Endodermal cell (in vitro differentiated cells): ENCODE data around the gene TPR. TPM values are rescaled to one million over a fixed set of nuclear protein-coding genes. Genes with fewer than 3 reads are reported as not detected.

Experiments used
- DNase-seq: peaks from one replicate; pipeline ENCODE4 v3.0.0-alpha.2; 2017
- H3K27ac ChIP-seq: 2 replicates; pipeline ENCODE4 v1.5.1; 2013; ENCODE audit warnings: mild to moderate bottlenecking, low read depth, low read length, moderate library complexity
- H3K27me3 ChIP-seq: 2 replicates; pipeline ENCODE4 v1.6.1; 2013; ENCODE audit warnings: mild to moderate bottlenecking, low read length, moderate library complexity; ENCODE audit not compliant: insufficient read depth, control insufficient read depth, poor library complexity, severe bottlenecking
- H3K36me3 ChIP-seq: 2 replicates; pipeline ENCODE4 v1.7.0; 2013; ENCODE audit warnings: mild to moderate bottlenecking, low read length, moderate library complexity; ENCODE audit not compliant: control insufficient read depth, insufficient read depth
- H3K4me1 ChIP-seq: one replicate; pipeline ENCODE4 v1.7.0; 2013; ENCODE audit warnings: low read length; ENCODE audit not compliant: control insufficient read depth, insufficient read depth
- H3K4me3 ChIP-seq: 2 replicates; pipeline ENCODE4 v1.5.1; 2013; ENCODE audit warnings: mild to moderate bottlenecking, low read length, moderate library complexity
- H3K9ac ChIP-seq: 2 replicates; pipeline ENCODE4 v1.6.1; 2013; ENCODE audit warnings: mild to moderate bottlenecking, low read length, moderate library complexity; ENCODE audit not compliant: poor library complexity, severe bottlenecking; ENCODE audit errors: extremely low read depth
- H3K9me3 ChIP-seq: 2 replicates; pipeline ENCODE4 v1.6.1; 2013; ENCODE audit warnings: mild to moderate bottlenecking, low read length, moderate library complexity; ENCODE audit not compliant: control insufficient read depth
- H3K27ac Mint-ChIP-seq: 2 replicates; pipeline ENCODE4 v1.8.0; 2020; ENCODE audit warnings: mixed read lengths
- H3K27me3 Mint-ChIP-seq: 2 replicates; pipeline ENCODE4 v1.8.0; 2021; ENCODE audit warnings: mild to moderate bottlenecking, mixed read lengths; ENCODE audit not compliant: insufficient read depth
- H3K36me3 Mint-ChIP-seq: 2 replicates; pipeline ENCODE4 v1.8.0; 2020; ENCODE audit warnings: low read depth, mixed read lengths
- H3K4me1 Mint-ChIP-seq: 2 replicates; pipeline ENCODE4 v1.8.0; 2020; ENCODE audit warnings: mixed read lengths
- H3K4me3 Mint-ChIP-seq: 2 replicates; pipeline ENCODE4 v1.8.0; 2020; ENCODE audit warnings: mild to moderate bottlenecking, moderate library complexity, mixed read lengths
- H3K9me3 Mint-ChIP-seq: 2 replicates; pipeline ENCODE4 v1.8.0; 2020; ENCODE audit warnings: mild to moderate bottlenecking, mixed read lengths
- CTCF ChIP-seq: fragments of 200-600 bp; sonication (generic); conservative IDR thresholded peaks from 2 replicates; pipeline ENCODE4 v1.5.0; 2021; ENCODE audit warnings: antibody characterized with exemption, mild to moderate bottlenecking
- WGBS, 2 experiments: methylation state at CpG; one replicate each; pipeline versions ENCODE4 v1.1.5 to v1.1.7; 2013; ENCODE audit warnings: missing lambda C conversion rate in 2 of 2, mixed read lengths in 1 of 2; ENCODE audit not compliant: insufficient coverage in 1 of 2, insufficient read length in 1 of 2; 5-methylcytosine and 5-hydroxymethylcytosine counted together
- total RNA-seq, 2 donors: library from RNA; stranded (reverse); fragmentation: NEBNext Ultra II Directional in 1 of 2; extraction: Animal tissue kit (Norgen Biotek cat#: 25700) in 1 of 2; gene quantifications; 2 replicates in 1 of 2; 3 replicates in 1 of 2; pipeline ENCODE4 v1.2.1, GENCODE V29; 2021

The TPR gene
- total RNA-seq, 2 donors from 2014 or later = 120 to 124 TPM

DNA sequence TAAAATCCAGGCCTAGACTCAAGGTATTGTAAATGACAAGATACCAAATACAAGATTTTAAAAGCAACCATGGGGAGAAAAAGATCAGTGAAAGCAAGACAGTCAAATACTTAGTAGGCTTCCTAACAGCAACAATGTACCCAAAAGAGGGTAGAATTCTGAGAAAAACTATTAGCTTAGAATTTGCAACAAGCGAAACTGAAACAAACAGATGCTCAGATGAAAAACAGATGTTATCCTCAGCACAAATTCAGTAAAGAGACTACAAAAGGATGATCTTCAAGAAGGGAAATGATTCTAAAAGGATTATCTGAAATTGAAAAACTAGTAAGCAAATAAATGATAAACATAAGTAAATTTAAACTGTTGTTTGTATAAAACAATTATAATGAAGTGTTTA, 45.9 kb upstream of the TPR start:
- Histone ChIP-seq H3K4me3 (no peak overlapping the region), H3K4me1 (no peaks in the 10 kb centered on the region), H3K27ac (no peak overlapping the region), H3K9ac (no peak overlapping the region), H3K27me3 (no peaks in the 10 kb centered on the region), H3K9me3 (no peaks in the 10 kb centered on the region), H3K36me3 (peaks cover 34% of the 10 kb centered on the region)
- TF ChIP-seq CTCF = no peak
- no peaks in the 10 kb centered on the region for H3K27me3 Mint-ChIP-seq
- 91% methylated on average over 1 of the region's 1 CpG; no CpG with 5 or more reads in 1 of the 2 experiments for WGBS, 2 experiments
- H3K4me1 Mint-ChIP-seq = no peaks in the 10 kb centered on the region
- DNase-seq = no peak
- no peak overlapping the region for H3K4me3 Mint-ChIP-seq
- no peaks in the 10 kb centered on the region for H3K9me3 Mint-ChIP-seq
- peak overlapping the region; percentile 18 for H3K27ac Mint-ChIP-seq
- H3K36me3 Mint-ChIP-seq = peaks cover 16% of the 10 kb centered on the region

DNA sequence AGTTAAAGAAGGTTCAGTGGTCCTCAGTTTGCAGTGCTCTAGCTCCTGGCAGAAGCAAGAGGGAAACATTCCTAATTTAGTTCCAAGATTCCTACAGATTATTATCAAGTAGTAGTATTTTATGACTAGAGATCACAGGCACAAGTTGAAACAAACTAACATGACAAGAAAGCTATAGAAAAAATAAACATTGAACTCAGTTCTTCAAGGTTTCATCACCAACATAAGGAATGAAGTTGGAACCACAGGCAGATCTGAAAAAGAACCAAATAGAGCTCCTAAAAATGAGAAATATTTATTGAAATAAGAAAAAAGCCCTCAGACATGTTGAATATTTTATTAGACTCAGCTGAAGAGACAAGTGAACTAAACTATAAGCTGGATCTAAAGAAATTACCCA, 45.3 kb upstream of the TPR start:
- no peak for DNase-seq
- Histone ChIP-seq H3K27me3 (no peaks in the 10 kb centered on the region), H3K9ac (no peak overlapping the region), H3K4me3 (no peak overlapping the region), H3K36me3 (peaks cover 40% of the 10 kb centered on the region), H3K27ac (no peak overlapping the region), H3K4me1 (no peaks in the 10 kb centered on the region), H3K9me3 (no peaks in the 10 kb centered on the region)
- H3K4me3 Mint-ChIP-seq = no peak overlapping the region
- H3K9me3 Mint-ChIP-seq = no peaks in the 10 kb centered on the region
- no peaks in the 10 kb centered on the region for H3K27me3 Mint-ChIP-seq
- peaks cover 21% of the 10 kb centered on the region for H3K36me3 Mint-ChIP-seq
- H3K4me1 Mint-ChIP-seq = no peaks in the 10 kb centered on the region
- no peak for TF ChIP-seq CTCF
- peak overlapping the region; percentile 18 for H3K27ac Mint-ChIP-seq

DNA sequence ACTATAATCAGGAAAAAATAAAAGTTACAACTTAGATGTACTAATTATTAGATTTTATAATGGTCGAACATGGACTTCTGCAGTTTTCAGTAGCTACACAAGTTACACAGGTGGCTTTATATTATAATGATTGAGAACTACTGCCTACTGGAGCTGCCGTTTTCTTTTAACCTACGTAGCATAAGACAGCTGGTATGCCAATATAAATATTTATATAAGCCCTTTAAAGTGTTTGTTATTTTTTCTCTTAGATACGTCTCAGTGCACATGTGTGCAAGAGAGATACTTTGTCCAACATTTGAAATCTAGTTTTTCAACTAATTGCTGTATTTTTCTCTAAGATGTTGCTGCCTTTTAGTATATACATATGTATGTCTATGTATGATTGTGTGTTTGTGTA, 43.5 kb upstream of the TPR start:
- no peak for TF ChIP-seq CTCF
- H3K4me1 ChIP-seq = no peaks in the 10 kb centered on the region
- H3K27ac ChIP-seq = no peak overlapping the region
- H3K4me1 Mint-ChIP-seq = no peaks in the 10 kb centered on the region
- H3K9me3 ChIP-seq = no peaks in the 10 kb centered on the region
- H3K9me3 Mint-ChIP-seq = no peaks in the 10 kb centered on the region
- no peak overlapping the region for H3K9ac ChIP-seq
- H3K27me3 ChIP-seq = no peaks in the 10 kb centered on the region
- peaks cover 45% of the 10 kb centered on the region for H3K36me3 ChIP-seq
- no peak for DNase-seq
- no peaks in the 10 kb centered on the region for H3K27me3 Mint-ChIP-seq
- peaks cover 24% of the 10 kb centered on the region for H3K36me3 Mint-ChIP-seq
- 96 to 100% methylated on average over 1 to 4 of the region's 4 CpGs for WGBS, 2 experiments
- no peak overlapping the region for H3K27ac Mint-ChIP-seq
- no peak overlapping the region for H3K4me3 ChIP-seq
- H3K4me3 Mint-ChIP-seq = no peak overlapping the region
